Myocyte (in vitro differentiated cells): Measurements from ENCODE around the gene VSNL1. TPM values are rescaled to one million over a fixed set of nuclear protein-coding genes. Genes with fewer than 3 reads are reported as not detected.

ENCODE experiments used
- DNase-seq: peaks from one replicate; pipeline ENCODE4 v3.0.0-alpha.2; 2012; ENCODE audit warnings: low read depth
- polyA plus RNA-seq: library from polyadenylated mRNA; unstranded; fragments of >200 nt; gene quantifications from one replicate; pipeline ENCODE4 v1.2.1, GENCODE V29; 2012; ENCODE audit warnings: missing spikeins
- total RNA-seq: library from RNA; depleted of rRNA; stranded (reverse); fragments of >200 nt; gene quantifications from 2 replicates; pipeline ENCODE4 v1.2.3, GENCODE V29; 2014

The VSNL1 gene
- total RNA-seq: 0.99 and 2.1 TPM in 2 replicates
- polyA plus RNA-seq: 0.84 TPM

- DNase-seq: peak; percentile 93
Observed at GRCh38 chr2:17540093-17540812, at the start of gene VSNL1. VSNL1 (plus strand) TSS chr2:17540696; CDS start chr2:17592075, 51,379 bp downstream.

- no peak for DNase-seq
Observed at GRCh38 chr2:17495590-17495989, 44.9 kb upstream of the VSNL1 start.

GRCh38 chr2:17497718-17498117 is 42.8 kb upstream of the VSNL1 start:
- DNase-seq: no peak

- DNase-seq: peak; percentile 8
Observed at GRCh38 chr2:17506736-17507616, 33.5 kb upstream of the VSNL1 start.

GRCh38 chr2:17515652-17516051 is 24.8 kb upstream of the VSNL1 start:
- DNase-seq: no peak

GRCh38 chr2:17517481-17518211 is 22.9 kb upstream of the VSNL1 start:
- no peak for DNase-seq

- DNase-seq: peak; percentile 94
Observed at GRCh38 chr2:17518212-17519154, 22.0 kb upstream of the VSNL1 start, which contains the start of gene RAD51AP2. RAD51AP2 (minus strand) TSS chr2:17518440; CDS start chr2:17518415, 25 bp downstream.

GRCh38 chr2:17519486-17519885 is 21.0 kb upstream of the VSNL1 start:
- DNase-seq: no peak

- DNase-seq: no peak
Observed at GRCh38 chr2:17520761-17521160, 19.7 kb upstream of the VSNL1 start.

- no peak for DNase-seq
Observed at GRCh38 chr2:17521621-17522020, 18.9 kb upstream of the VSNL1 start.

GRCh38 chr2:17522303-17522702 is 18.2 kb upstream of the VSNL1 start:
- no peak for DNase-seq

GRCh38 chr2:17529771-17530170 is 10.7 kb upstream of the VSNL1 start:
- DNase-seq: no peak

- no peak for DNase-seq
Observed at GRCh38 chr2:17533546-17533945, 7.0 kb upstream of the VSNL1 start.

GRCh38 chr2:17536416-17536815 is 4.1 kb upstream of the VSNL1 start:
- DNase-seq: no peak

- DNase-seq: peak; percentile 16
Observed at GRCh38 chr2:17538022-17538843, 2.3 kb upstream of the VSNL1 start.

- DNase-seq: peak; percentile 82
Observed at GRCh38 chr2:17538844-17539554, 1.5 kb upstream of the VSNL1 start.

- peak; percentile 35 for DNase-seq
Observed at GRCh38 chr2:17539611-17540092, 844 bp upstream of the VSNL1 start.

GRCh38 chr2:17540813-17541530 is 476 bp downstream of the VSNL1 start:
- DNase-seq: no peak
